H1 (cell line): Measurements from ENCODE around the gene R3HDM4. TPM values are rescaled to one million over a fixed set of nuclear protein-coding genes. Genes with fewer than 3 reads are reported as not detected.

Experiments
- CTCF ChIA-PET: fragments of 300-600 bp; sonication (Branson Sonifier 250); formaldehyde crosslinking; loops from one replicate; lab custom pipeline; 2021; ENCODE audit not compliant: partially characterized antibody; lab: Charles Lee
- POLR2A ChIA-PET: fragments of 300-600 bp; sonication (Branson Sonifier 250); formaldehyde crosslinking; loops from one replicate; lab custom pipeline; 2021; ENCODE audit warnings: inconsistent platforms; ENCODE audit not compliant: partially characterized antibody; lab: Charles Lee
- DNase-seq, 2 experiments: peaks; one replicate each; pipeline versions ENCODE4 v3.0.0 to v3.0.0-alpha.2; 2010 to 2022; ENCODE audit warnings: low spot score in 2 of 2, low read depth in 1 of 2, mixed read lengths in 1 of 2
- FAIRE-seq: peaks from 2 replicates; lab custom pipeline; 2011; peaks lifted over from hg19 to GRCh38; lab: Jason Lieb, UNC
- H2AFZ ChIP-seq: 2 replicates; pipeline ENCODE4 v1.8.1; 2012; ENCODE audit warnings: low read length, inconsistent platforms
- H2AK5ac ChIP-seq: 2 replicates; pipeline ENCODE4 v1.6.1; 2013; ENCODE audit warnings: low read depth, low read length
- H2BK120ac ChIP-seq: replicated peaks from 2 replicates; pipeline ENCODE3; 2013; ENCODE audit warnings: low read depth, low read length, inconsistent platforms
- H2BK12ac ChIP-seq: 2 replicates; pipeline ENCODE4 v1.6.1; 2013; ENCODE audit warnings: low read depth, low read length
- H2BK15ac ChIP-seq: 2 replicates; pipeline ENCODE4 v1.6.1; 2013; ENCODE audit warnings: low read length
- H2BK20ac ChIP-seq: 2 replicates; pipeline ENCODE4 v1.6.1; 2013; ENCODE audit warnings: low read length
- H2BK5ac ChIP-seq: 2 replicates; pipeline ENCODE4 v1.6.1; 2013; ENCODE audit warnings: low read depth, low read length
- H3K14ac ChIP-seq: 2 replicates; pipeline ENCODE4 v1.6.1; 2013; ENCODE audit warnings: inconsistent platforms; ENCODE audit not compliant: insufficient read length
- H3K18ac ChIP-seq: 2 replicates; pipeline ENCODE4 v1.6.1; 2013; ENCODE audit warnings: low read length; ENCODE audit errors: extremely low read depth
- H3K23ac ChIP-seq: 2 replicates; pipeline ENCODE4 v1.6.1; 2013; ENCODE audit warnings: inconsistent platforms; ENCODE audit not compliant: insufficient read length
- H3K23me2 ChIP-seq: 2 replicates; pipeline ENCODE4 v1.6.1; 2013; ENCODE audit warnings: low read depth, low read length
- H3K27ac ChIP-seq: 2 replicates; pipeline ENCODE4 v1.6.1; 2011; ENCODE audit warnings: low read depth, low read length, inconsistent platforms
- H3K27me3 ChIP-seq, 4 experiments: replicated peaks in 1 of 4; 1 replicate in 1 of 4; 2 replicates in 3 of 4; pipeline versions ENCODE4 v1.6.1 to v1.8.1; 2011 to 2013; ENCODE audit warnings: low read length in 3 of 4, mild to moderate bottlenecking in 3 of 4, inconsistent platforms in 2 of 4, mixed read lengths in 2 of 4, moderate library complexity in 1 of 4; ENCODE audit not compliant: control insufficient read depth in 3 of 4, insufficient read depth in 3 of 4; ENCODE audit errors: extremely low read depth in 1 of 4
- H3K36me3 ChIP-seq, 4 experiments: 2 replicates each; pipeline versions ENCODE4 v1.6.1 to v1.8.1; 2011 to 2013; ENCODE audit warnings: mild to moderate bottlenecking in 4 of 4, low read length in 3 of 4, moderate library complexity in 2 of 4, control low read depth in 1 of 4, inconsistent platforms in 1 of 4; ENCODE audit not compliant: insufficient read depth in 4 of 4, control insufficient read depth in 2 of 4
- H3K4ac ChIP-seq: replicated peaks from 2 replicates; pipeline ENCODE3; 2013; ENCODE audit warnings: low read length, low read depth, mixed read lengths, inconsistent platforms; ENCODE audit not compliant: insufficient read length
- H3K4me1 ChIP-seq, 4 experiments: replicated peaks in 1 of 4; 1 replicate in 1 of 4; 2 replicates in 3 of 4; pipeline versions ENCODE4 v1.6.1 to v1.8.1; 2011 to 2013; ENCODE audit warnings: low read length in 3 of 4, inconsistent platforms in 2 of 4, mixed read lengths in 1 of 4; ENCODE audit not compliant: insufficient read depth in 4 of 4, control insufficient read depth in 3 of 4
- H3K4me2 ChIP-seq, 2 experiments: 2 replicates each; pipeline versions ENCODE4 v1.6.1 to v1.8.1; 2011 to 2013; ENCODE audit warnings: low read depth in 2 of 2, low read length in 2 of 2, control low read depth in 1 of 2, inconsistent platforms in 1 of 2, mild to moderate bottlenecking in 1 of 2; ENCODE audit not compliant: insufficient read depth in 1 of 2
- H3K4me3 ChIP-seq, 4 experiments: fragments of 200-600, 300-600 bp in 1 of 4; sonication (generic), shearing (Covaris generic), sonication (Bioruptor Twin) in 1 of 4; 2 replicates each; pipeline versions ENCODE4 v1.5.1 to v1.8.1; 2011 to 2016; ENCODE audit warnings: low read length in 4 of 4, low read depth in 3 of 4, control low read depth in 2 of 4, inconsistent platforms in 2 of 4, mild to moderate bottlenecking in 2 of 4, mixed read lengths in 1 of 4, moderate library complexity in 1 of 4; ENCODE audit not compliant: insufficient read depth in 2 of 4; ENCODE audit errors: extremely low read depth in 1 of 4
- H3K56ac ChIP-seq: replicated peaks from 2 replicates; pipeline ENCODE3; 2013; ENCODE audit warnings: low read depth, mild to moderate bottlenecking, mixed read lengths, low read length, inconsistent platforms; ENCODE audit not compliant: insufficient read length
- H3K79me1 ChIP-seq: 2 replicates; pipeline ENCODE4 v1.6.1; 2013; ENCODE audit warnings: low read depth, low read length, control low read depth
- H3K79me2 ChIP-seq, 2 experiments: 2 replicates each; pipeline versions ENCODE4 v1.6.1 to v1.8.1; 2012 to 2013; ENCODE audit warnings: low read length in 2 of 2, mild to moderate bottlenecking in 2 of 2, inconsistent platforms in 1 of 2; ENCODE audit not compliant: insufficient read depth in 2 of 2, control insufficient read depth in 1 of 2
- H3K9ac ChIP-seq, 4 experiments: replicated peaks in 1 of 4; 1 replicate in 1 of 4; 2 replicates in 3 of 4; pipeline versions ENCODE4 v1.6.1 to v1.8.1; 2011 to 2013; ENCODE audit warnings: low read depth in 3 of 4, low read length in 3 of 4, control low read depth in 2 of 4, mild to moderate bottlenecking in 2 of 4, moderate library complexity in 2 of 4, inconsistent platforms in 1 of 4; ENCODE audit errors: extremely low read depth in 1 of 4
- H3K9me3 ChIP-seq, 2 experiments: 2 replicates each; pipeline versions ENCODE4 v1.6.1 to v1.8.1; 2012 to 2013; ENCODE audit warnings: mild to moderate bottlenecking in 2 of 2, moderate library complexity in 2 of 2, control low read depth in 1 of 2, inconsistent platforms in 1 of 2, low read depth in 1 of 2, low read length in 1 of 2, mixed read lengths in 1 of 2; ENCODE audit not compliant: insufficient read depth in 2 of 2
- H4K20me1 ChIP-seq, 2 experiments: replicated peaks in 1 of 2; 2 replicates each; pipeline versions ENCODE3 to v1.8.1; 2011 to 2013; ENCODE audit warnings: inconsistent platforms in 2 of 2, low read length in 2 of 2, mild to moderate bottlenecking in 1 of 2; ENCODE audit not compliant: insufficient read depth in 2 of 2, control insufficient read depth in 1 of 2
- H4K5ac ChIP-seq: 2 replicates; pipeline ENCODE4 v1.6.1; 2013; ENCODE audit warnings: low read length, low read depth, mixed read lengths, inconsistent platforms; ENCODE audit not compliant: insufficient read length
- H4K8ac ChIP-seq: 2 replicates; pipeline ENCODE4 v1.8.0; 2013; ENCODE audit warnings: mild to moderate bottlenecking, moderate library complexity, low read length, inconsistent platforms; ENCODE audit not compliant: insufficient read depth; ENCODE audit errors: extremely low read depth
- H4K91ac ChIP-seq: replicated peaks from 2 replicates; pipeline ENCODE3; 2013; ENCODE audit warnings: low read length, mixed read lengths, inconsistent platforms; ENCODE audit not compliant: insufficient read length
- SIX5 ChIP-seq: IDR thresholded peaks from 2 replicates; pipeline ENCODE4 v1.6.1; 2011; ENCODE audit warnings: mild to moderate bottlenecking, low read depth, low read length
- SRF ChIP-seq: IDR thresholded peaks from 2 replicates; pipeline ENCODE4 v1.6.1; 2011; ENCODE audit warnings: mild to moderate bottlenecking, low read depth, low read length, moderate library complexity
- TCF12 ChIP-seq: IDR thresholded peaks from 2 replicates; pipeline ENCODE4 v1.6.1; 2011; ENCODE audit warnings: low read depth, mild to moderate bottlenecking, low read length
- WGBS, 2 experiments: shearing (Covaris generic) in 1 of 2; methylation state at CpG; one replicate each; pipeline versions ENCODE4 v1.1.6 to v1.1.7; 2013 to 2015; ENCODE audit warnings: low lambda C conversion rate in 2 of 2, mixed read lengths in 2 of 2, inconsistent platforms in 1 of 2, low coverage in 1 of 2, missing lambda C conversion rate in 1 of 2; ENCODE audit not compliant: insufficient replicate concordance in 2 of 2, insufficient coverage in 1 of 2, insufficient read length in 1 of 2; ENCODE audit errors: extremely low coverage in 1 of 2, missing lambda C conversion rate in 1 of 2; 5-methylcytosine and 5-hydroxymethylcytosine counted together
- polyA plus RNA-seq, 7 experiments: library from polyadenylated mRNA; depleted of rRNA in 3 of 7; stranded (reverse) in 5 of 7; unstranded in 2 of 7; fragments of >200 nt in 5 of 7; fragments of 200-250 nt in 2 of 7; gene quantifications; 1 replicate in 5 of 7; 2 replicates in 1 of 7; 4 replicates in 1 of 7; pipeline versions ENCODE4 v1.2.1 to v1.2.3, GENCODE V29; 2011 to 2013; ENCODE audit warnings: missing spikeins in 2 of 7, mixed read lengths in 2 of 7
- total RNA-seq: library from RNA; stranded (reverse); fragmentation: NEBNext Ultra II Directional; extraction: Animal tissue kit (Norgen Biotek cat#: 25700); gene quantifications from 2 replicates; pipeline ENCODE4 v1.2.1, GENCODE V29; 2021

The R3HDM4 gene
- total and polyA plus RNA-seq, 2 of the 8 experiments (the other 6 are each of a cell fraction or from before 2014, with no cell fraction given), result 76.8 to 102 TPM

GRCh38 chr19:885536-886224 is 27.3 kb downstream of the R3HDM4 start:
- Histone ChIP-seq H4K20me1 (peaks cover 5 to 15% of the 10 kb centered on the region in 2 experiments), H3K23ac (no peak overlapping the region), H3K4me3 (no peak overlapping the region), H2BK12ac (peak overlapping the region; percentile 68; the same call in 1 of the 2 replicates), H4K8ac (no peak overlapping the region; the same call in 1 of the 2 replicates), H2BK20ac (no peak overlapping the region), H3K79me2 (no peaks in the 10 kb centered on the region), H3K79me1 (peaks cover 5% of the 10 kb centered on the region), H2BK120ac (no peak overlapping the region), H3K18ac (no peak overlapping the region), H2AK5ac (peak overlapping the region; percentile 24; the same call in 1 of the 2 replicates), H2BK5ac (peak overlapping the region; percentile 44; the same call in 1 of the 2 replicates), H3K56ac (no peak overlapping the region), H3K4me2 (no peak overlapping the region), H3K4ac (no peak overlapping the region), H3K9me3 (no peaks in the 10 kb centered on the region), H3K14ac (no peak overlapping the region), H3K9ac (no peak overlapping the region), H3K27me3 (no peaks in the 10 kb centered on the region), H2BK15ac (no peak overlapping the region), H4K5ac (no peak overlapping the region), H3K23me2 (no peaks in the 10 kb centered on the region), H4K91ac (no peak overlapping the region), H3K36me3 (peaks cover 0 to 31% (median 14%) of the 10 kb centered on the region in 4 experiments; a peak in 4 of 8 replicates), H2AFZ (no peak overlapping the region), H3K27ac (no peak overlapping the region), H3K4me1 (no peaks in the 10 kb centered on the region)
- ChIA-PET POLR2A (interaction anchor here (8.8 kb wide), 1 partner anchor 8 kb away, joined by 82 read pairs; no protein-coding TSS in a partner anchor), CTCF (no interaction called here)
- no peak for DNase-seq
- FAIRE-seq, result no peak
- WGBS, 2 experiments, result 96% methylated on average over 62 of the region's 64 CpGs; no CpG with 5 or more reads in 1 of the 2 experiments
- TF ChIP-seq SIX5 (no peak), TCF12 (no peak), SRF (no peak)
